Right forelimb (tissue), 1 donor: Measurements from ENCODE around the gene EDN3.
"Not testable (repeated sequence)": the region's sequence is repeated elsewhere in the genome, so short reads cannot be mapped to it uniquely, and the experiment has no call there.

Experiments
- DNase-seq: peaks from one replicate; pipeline ENCODE4 v3.0.0-alpha.2; 2018

EDN3 gene

GRCh38 chr20:59338444-59338843, 38.0 kb downstream of the EDN3 start:
- DNase-seq: not testable (repeated sequence)

GRCh38 chr20:59340201-59340885, 39.9 kb downstream of the EDN3 start:
- no peak for DNase-seq

- not testable (repeated sequence) for DNase-seq
Observed at GRCh38 chr20:59341285-59342022, 41.0 kb downstream of the EDN3 start.

- no peak for DNase-seq
Observed at GRCh38 chr20:59342023-59342957, 41.9 kb downstream of the EDN3 start.

- DNase-seq: no peak
Observed at GRCh38 chr20:59346061-59346460, 45.6 kb downstream of the EDN3 start.

- DNase-seq: no peak
Observed at GRCh38 chr20:59349277-59349676, 48.9 kb downstream of the EDN3 start.

GRCh38 chr20:59350330-59351156, 50.1 kb downstream of the EDN3 start:
- no peak for DNase-seq

- DNase-seq: no peak
Observed at GRCh38 chr20:59351157-59352040, 51.0 kb downstream of the EDN3 start.

GRCh38 chr20:59352541-59352940, 52.1 kb downstream of the EDN3 start:
- DNase-seq: no peak

- DNase-seq: peak; percentile 40
Observed at GRCh38 chr20:59352990-59353389, 52.6 kb downstream of the EDN3 start.

- DNase-seq: no peak
Observed at GRCh38 chr20:59354460-59354859, 54.0 kb downstream of the EDN3 start.

GRCh38 chr20:59355242-59355641, 54.8 kb downstream of the EDN3 start:
- no peak for DNase-seq

GRCh38 chr20:59356662-59357165, 56.3 kb downstream of the EDN3 start:
- no peak for DNase-seq

GRCh38 chr20:59358793-59359192, 58.4 kb downstream of the EDN3 start:
- DNase-seq: not testable (repeated sequence)

- no peak for DNase-seq
Observed at GRCh38 chr20:59359906-59360725, 59.7 kb downstream of the EDN3 start.

GRCh38 chr20:59360934-59361333, 60.5 kb downstream of the EDN3 start:
- no peak for DNase-seq

GRCh38 chr20:59361411-59361810, 61.0 kb downstream of the EDN3 start:
- no peak for DNase-seq

GRCh38 chr20:59363101-59363500, 62.7 kb downstream of the EDN3 start:
- DNase-seq: no peak

GRCh38 chr20:59364611-59365010, 64.2 kb downstream of the EDN3 start:
- DNase-seq: no peak

- peak; percentile 68 for DNase-seq
Observed at GRCh38 chr20:59365611-59366285, 65.3 kb downstream of the EDN3 start.
